Activated CD4-positive, alpha-beta T cell treated with anti-CD3 and anti-CD28 coated beads, Interleukin-2, amount 50 U/mL, for 4 hours (primary cell): Measurements from ENCODE around the gene PRKD2.

ENCODE experiments used
- DNase-seq, 2 experiments: peaks; one replicate each; pipeline ENCODE4 v3.0.0-alpha.2; 2020

Gene PRKD2

DNA sequence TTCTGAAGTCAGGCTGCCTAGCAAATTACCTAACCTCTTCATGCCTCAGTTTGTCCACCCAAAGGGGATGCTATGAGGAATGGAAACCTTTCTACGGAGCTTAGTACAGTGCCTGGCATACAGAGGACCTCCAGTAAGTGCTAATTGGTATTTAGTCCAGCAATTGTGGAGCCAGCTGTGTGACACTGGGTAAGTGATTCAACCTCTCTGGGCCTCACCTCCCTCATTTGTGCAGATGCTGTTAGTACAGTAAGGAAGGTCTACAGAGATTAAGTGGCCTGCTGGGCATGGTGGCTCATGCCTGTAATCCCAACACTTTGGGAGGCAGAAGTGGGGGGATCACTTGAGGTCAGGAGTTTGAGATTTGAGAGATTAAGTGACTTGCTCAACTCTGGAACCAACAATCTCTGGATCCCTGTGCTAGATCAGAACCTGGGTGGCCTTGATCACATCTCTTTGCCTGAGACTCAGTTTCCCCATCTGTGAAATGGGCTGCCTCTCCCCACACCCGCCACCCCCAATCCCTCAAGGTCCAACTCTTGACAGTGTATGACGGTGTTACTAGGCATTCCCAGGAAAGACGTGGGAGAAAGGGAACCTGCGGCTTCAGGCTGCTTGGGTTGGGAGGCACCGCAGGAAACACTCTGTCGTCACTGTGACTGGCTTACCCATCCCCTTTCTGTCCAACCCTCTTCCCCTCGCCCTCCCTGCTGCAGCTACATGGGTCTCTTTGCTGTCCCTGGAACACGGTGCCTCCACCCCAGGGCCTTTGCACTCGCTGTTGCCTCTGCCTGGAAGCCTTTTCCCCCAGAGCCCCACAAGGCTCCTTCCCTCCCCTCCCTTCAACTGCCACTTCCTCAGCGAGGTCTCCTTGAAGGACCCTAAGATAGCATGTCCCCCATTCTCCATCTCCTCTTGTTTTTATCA is 18.3 kb downstream of the PRKD2 start:
- no peak for DNase-seq

DNA sequence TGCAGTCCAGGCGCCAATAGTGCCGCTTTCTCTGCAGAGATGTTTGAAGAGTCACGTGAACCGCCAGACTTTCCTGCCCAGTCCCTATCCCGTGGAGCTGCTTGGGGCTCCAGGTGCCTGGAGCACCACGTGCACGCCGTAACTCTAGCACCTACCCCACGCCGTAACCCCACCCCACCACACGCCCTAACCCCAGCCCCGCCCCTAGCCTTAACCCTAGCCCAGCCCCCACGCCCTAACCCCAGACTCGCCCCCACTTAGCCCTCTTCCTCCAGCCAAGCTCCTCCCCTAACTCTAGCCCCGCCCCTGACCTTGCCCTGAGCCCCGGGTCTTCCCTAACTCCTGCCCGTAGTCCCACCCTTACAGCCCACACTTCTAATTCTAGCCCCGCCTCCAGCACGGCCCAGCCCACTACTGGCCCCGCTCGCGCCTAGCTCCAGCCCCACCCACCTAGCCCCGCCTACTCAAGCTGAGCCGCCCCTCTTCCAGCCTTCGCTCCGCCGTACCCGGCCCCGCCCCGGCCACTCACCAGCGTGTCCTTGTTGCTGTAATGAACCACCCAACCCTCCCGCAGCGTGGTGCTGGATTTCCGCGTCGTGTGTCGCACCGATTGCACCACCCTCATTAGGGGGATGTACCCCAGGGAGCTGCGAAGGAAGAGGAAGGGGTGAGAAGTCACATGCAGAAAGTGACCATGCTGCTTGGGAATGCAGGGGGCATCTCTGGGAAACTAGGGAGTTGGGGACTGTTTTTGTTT is 19.5 kb downstream of the PRKD2 start:
- DNase-seq = no peak

DNA sequence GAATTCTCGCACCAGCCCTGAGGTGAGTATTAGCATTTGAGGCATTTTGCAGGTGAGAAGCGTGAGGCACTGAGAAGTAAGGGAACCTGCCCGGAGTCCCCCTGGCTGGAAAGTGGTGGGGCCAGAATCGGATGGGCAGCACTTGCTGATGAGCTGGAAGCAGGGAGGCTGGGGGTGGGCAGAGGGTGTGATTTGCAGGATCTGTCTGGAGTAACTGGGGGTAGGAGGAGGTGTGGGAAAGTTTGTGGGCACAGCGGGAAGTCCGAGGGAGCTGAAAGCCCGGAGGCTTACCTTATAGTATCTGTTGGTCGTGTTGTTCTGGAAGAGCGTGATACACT is 20.1 kb downstream of the PRKD2 start:
- DNase-seq = no peak

DNA sequence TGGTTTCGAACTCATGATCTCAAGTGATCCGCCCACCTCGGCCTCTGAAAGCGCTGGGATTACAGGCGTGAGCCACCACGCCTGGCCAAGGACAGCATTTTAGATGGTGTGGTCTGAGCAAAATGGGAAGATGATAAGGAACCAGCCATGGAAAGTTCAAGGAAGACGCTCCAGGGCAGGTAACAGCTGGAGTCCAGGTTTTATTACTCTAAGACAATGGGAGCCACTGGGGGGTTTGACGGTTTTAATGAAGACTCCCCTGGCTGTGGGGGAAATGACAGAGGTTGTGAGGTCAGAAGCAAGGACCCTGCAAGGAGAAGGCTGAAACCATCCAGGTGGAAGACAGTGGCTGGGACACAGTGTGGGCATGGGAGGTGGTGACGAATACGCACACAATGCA is 20.9 kb downstream of the PRKD2 start:
- DNase-seq = no peak

DNA sequence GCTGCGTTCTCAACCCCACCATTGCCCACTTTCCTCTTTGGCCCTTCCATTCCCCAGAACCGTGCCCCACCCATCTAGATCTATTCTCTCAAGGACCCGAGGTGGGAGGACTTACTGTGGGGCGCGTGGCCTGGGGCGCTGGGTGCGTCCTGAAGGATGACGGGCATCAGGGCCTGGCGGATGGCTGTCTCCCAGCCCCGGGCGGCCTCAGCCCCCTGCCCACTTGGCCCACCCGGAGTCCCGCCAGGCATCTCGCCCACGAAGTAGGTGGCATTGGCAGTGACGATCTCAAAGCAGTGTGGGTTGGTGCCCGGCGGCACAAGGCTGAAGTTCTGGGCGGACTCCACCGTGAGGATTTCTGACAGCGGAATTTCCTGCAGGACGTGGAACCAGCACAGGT is 23.2 kb downstream of the PRKD2 start:
- DNase-seq = no peak

DNA sequence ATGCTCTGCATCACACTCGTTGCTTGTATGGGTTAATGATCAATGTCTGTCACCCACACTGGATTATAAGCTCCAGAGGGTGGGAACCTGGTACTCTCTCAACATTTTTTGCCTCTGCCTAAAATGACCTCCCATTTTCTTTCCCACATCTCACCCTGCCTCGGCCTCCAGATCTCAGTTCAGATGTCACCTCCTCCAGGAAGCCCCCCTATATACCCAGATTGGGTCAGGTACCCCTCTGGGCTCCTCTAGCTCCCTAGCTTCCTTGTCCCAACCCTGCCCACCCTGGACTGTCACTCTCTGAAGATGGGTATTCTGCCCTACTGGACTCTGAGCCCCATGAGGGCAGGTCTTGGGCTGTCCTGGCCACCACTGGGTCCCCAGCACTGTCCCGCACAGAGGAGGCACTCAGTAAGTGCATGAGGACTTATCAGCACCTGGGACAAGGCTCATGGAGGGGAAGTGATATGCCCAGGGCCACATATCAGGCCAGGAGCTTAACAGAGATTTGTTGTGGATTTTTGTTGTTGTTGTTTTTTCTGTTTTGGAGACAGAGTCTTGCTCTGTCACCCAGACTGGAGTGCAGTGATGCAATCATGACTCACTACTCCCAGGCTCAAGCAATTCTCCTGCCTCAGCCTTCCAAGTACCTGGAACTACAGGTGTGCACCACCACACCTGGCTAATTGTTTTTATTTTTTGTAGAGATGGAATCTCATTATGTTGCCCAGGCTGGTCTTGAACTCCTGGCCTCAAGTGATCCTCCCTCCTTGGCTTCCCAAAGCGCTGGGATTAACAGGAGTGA is 23.8 kb downstream of the PRKD2 start:
- no peak for DNase-seq

DNA sequence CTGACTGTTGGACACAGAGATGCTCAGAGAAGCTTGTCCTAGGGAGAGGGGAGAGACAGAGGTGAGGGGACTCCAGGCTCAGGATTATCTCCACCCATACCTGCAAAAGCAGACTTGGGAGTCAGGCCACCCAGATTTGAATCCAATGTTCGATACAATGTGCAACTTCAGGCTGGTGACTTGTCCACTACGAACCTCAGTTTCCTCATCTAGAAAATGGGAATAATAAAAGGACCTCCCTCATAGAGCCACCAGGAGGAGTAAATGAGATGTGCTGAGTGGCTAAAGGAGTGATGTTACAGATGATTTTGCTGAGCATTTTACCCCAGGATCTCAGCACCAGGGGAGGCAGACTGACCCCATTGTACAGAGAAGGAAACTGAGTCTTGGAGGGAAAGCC is 25.0 kb downstream of the PRKD2 start:
- DNase-seq = no peak

DNA sequence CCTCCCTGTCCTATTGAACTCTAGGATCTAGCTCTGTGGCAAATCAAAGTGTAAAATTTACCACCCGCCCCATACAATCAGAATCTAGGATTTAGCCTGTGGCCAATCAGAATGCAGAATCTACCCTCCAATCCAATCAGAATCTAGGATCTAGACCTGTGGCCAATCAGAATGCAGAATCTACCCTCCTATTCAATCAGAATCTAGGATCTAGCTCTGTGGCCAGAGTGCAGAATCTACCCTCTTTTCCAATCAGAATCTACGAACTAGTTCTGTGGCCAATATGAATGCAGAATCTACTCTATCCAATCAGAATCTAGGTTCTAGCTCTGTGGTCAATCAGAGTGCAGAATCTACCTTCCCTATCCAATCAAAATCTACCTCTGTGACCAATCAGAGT is 25.8 kb downstream of the PRKD2 start:
- no peak for DNase-seq

DNA sequence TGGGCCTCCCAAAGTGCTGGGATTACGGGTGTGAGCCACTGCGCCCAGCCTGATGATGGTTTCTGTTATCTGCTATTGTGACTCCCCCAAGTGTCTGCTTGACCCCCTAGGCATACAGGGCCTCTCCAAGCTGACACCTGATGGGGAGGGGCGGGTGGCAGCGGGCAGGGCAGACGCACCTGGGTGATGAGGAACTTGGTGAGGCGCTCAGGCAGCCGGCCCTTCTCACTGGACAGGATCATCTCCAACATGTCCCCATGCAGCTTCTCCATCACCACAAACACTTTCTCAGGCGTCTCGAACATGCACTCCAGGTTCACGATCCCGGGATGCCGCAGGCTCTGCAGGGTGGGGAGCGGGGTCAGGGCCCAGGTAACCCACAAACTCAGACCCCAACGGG is 27.6 kb downstream of the PRKD2 start:
- no peak for DNase-seq

DNA sequence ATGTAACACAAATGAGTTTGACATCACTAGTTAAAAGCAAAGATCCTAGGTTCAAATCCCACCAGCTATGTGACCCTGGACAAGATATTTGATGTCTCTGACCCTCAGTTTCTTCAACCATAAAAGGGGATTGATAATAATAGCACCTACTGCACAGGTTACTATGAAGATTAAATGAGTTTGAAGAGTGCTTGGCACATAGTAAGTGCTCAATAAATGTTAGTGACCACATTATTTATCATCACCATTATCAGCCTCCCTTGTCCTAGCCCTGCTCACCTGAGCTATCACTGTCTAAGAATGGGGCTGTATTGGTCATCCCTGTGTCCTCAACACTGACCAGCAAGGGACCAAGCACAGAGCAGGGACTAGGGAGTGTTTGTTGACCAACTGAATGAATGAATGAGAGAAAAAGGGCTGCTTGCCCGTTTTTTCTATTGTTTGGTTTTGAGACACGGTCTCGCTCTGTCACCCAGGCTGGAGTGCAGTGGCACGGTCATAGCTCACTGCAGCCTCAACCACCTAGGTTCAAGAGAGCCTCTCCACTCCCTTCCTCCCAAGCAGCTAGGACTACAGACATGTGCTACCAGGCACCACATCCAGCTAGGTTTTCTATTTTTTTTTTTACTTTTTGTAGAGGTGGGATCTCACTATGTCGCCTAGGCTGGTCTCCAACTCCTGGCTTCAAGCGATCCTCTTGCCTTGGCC is 29.3 kb downstream of the PRKD2 start:
- no peak for DNase-seq

DNA sequence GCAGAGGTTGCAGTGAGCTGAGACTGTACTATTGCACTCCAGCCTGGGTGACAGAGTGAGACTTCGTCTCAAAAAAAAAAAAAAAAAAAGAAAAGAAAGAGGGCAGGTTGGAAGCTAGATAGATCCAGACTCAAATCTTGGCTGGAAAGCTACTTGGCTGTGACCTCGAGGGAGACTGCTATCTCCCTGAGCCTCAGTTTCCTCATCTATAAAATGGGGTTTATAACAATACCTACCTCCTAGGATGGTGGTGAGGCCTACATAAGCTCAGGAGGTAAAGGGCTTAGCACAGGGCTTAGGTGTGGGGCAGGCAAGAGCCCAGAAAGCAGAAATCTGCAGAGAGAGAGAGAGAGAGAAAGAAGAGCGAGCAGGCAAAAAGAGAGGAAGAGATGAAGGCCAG is 31.7 kb downstream of the PRKD2 start:
- DNase-seq = no peak

DNA sequence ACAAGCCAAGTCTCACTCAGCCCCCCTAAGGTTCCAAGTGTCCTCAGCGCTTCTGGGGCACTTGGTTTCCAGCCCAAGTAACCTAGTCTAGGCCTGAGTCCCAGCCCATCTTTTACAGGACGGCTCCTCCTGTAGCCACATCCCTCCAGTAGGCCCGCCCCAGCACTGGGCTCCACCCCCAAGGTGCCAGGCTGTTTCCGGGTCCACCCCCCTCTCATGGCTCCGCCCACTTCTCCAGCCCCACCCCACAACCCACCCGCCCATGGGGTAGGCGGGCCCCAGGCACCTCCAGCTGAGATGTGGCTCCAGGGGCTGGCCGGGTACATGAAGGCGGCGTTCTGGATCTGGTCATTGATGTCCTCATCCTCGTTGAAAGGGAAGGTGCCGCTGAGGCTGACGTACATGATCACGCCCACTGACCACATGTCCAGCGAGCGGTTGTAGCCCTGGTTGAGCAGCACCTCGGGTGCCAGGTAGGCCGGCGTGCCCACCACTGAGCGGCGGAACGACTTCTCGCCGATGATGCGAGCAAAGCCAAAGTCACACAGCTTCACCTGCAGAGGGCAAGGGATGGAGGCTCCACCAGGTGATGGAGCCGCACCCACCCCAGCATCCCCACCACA is 38.7 kb downstream of the PRKD2 start:
- peak; percentile 40 to 44 for DNase-seq

DNA sequence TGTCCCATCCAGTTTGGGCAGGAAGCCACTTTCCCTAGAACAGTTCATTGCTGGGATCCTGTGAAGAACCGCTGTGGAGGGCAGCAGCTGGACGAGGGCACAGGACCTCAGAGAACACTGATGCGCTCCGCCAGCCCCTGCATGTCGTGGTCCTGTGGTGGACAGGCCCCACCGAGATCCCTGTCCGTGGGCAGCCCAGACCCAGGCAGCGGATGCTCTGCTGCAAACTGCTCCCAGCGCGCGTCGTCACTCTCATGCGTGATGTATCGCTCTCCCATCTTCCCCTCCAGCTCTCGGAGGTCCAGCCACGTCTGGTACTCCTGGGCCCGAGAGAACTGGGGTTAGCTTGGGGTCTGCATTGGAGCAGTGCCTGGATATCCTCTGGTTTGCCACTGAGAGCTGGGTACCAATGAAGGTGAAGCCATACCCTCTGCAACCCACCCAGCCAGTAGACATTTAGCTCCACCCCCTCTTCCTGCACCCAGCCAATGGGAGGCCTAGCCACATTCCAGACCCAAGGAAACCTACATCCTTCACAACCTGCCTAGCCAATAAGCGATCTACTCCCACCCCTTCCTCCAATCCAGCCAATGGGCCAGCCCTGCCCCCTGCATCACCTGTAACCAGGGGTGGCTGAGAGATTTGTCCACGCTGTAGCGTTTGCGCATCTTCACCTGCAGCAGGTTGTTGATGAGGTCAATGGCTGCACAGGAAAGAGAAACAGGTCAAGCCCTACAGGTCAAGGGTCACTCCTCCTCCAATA is 42.3 kb downstream of the PRKD2 start:
- DNase-seq = no peak

DNA sequence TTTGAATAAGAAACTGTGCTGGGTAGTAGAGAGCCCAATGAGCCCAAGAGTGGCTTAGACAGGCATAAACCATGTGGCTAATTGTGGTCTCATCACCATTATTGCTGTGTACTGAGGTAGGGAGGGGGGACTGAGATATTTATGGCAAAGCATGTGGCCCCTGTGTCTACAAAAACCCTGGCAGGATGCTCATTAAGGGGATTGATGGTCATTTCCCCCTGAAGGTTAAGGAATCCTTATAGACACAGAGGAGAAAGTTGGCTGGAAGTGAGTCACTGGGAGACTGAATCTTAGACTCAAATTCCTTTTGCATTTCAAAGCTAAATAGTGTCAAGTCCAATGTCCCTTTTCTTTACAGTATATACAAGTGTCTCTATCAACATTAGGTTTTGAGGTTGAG is 46.1 kb downstream of the PRKD2 start:
- no peak for DNase-seq

DNA sequence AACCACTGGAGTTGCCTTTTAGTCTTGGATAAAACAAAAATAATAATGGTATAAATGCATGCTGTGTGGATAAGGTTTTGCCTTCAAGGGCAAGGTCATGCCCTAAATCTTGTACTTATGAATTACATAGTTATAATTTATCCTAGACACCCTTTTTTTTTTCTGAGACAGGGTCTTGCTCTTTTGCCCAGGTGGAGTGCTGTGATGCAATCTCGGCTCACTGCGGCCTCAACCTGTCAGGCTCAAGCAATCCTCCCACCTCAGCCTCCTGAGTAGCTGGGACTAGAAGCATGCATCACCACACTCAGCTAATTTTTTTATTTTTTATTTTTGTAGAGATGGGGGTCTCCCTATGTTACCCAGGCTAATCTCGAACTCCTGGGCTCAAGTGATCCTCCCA is 48.3 kb downstream of the PRKD2 start:
- DNase-seq = no peak

DNA sequence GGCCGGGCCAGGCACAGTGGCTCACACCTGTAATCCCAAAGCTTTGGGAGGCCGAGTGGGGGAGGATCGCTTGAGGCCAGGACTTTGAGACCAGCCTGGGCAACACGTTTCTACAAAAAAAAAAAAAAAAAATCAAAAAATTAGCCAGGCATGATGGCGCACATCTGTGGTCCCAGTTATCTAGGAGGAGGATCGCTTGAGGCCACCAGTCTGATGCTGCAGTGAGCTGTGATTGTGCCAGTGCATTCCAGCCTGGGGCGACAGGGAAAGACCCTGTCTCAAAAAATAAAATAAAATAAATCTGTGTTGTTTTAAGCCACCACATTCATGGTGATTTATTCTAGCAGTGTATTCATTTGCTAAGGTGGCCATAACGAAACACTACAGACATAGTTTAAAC is 51.8 kb downstream of the PRKD2 start:
- DNase-seq = no peak

DNA sequence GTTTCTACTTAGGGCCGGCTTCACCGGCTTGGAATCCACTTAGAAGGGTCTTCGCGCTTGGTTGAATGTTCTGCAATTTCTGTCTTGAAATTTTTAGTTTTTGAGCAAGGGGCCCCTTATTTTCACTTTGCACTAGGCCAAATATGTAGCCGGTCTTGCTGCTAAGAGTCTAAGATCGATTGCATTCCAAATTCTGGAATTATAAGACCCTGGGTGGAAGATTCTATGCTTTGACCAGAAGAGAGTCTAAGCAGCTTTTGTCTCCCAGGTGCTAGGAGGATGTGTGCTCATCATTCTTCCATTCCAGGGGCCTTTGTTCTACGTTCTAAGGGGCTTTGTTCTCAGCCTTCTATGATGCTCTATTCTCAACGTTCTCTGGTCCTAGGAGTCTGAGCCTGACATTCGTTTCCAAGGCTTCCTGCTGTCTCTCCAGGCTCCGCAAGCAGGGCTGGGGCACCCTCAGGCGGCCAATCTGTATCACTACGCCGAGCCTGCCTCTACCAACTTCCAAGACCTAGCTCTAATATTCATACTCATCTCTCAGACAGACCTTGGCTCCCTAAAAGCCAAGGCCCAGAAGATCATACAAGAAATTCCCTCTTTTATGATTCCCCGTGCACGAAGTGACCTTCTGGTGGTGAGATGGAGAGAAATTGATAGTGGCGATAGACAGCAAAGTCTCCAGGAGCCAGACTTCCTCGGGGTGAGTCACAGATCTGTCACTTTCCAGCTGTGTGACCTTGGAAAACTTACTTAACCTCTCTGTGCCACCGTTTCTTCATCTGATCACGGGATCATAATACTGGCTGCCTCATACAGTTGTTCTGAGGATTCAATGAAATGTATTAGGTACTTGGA is 55.0 kb downstream of the PRKD2 start:
- peak; percentile 71 to 74 for DNase-seq

DNA sequence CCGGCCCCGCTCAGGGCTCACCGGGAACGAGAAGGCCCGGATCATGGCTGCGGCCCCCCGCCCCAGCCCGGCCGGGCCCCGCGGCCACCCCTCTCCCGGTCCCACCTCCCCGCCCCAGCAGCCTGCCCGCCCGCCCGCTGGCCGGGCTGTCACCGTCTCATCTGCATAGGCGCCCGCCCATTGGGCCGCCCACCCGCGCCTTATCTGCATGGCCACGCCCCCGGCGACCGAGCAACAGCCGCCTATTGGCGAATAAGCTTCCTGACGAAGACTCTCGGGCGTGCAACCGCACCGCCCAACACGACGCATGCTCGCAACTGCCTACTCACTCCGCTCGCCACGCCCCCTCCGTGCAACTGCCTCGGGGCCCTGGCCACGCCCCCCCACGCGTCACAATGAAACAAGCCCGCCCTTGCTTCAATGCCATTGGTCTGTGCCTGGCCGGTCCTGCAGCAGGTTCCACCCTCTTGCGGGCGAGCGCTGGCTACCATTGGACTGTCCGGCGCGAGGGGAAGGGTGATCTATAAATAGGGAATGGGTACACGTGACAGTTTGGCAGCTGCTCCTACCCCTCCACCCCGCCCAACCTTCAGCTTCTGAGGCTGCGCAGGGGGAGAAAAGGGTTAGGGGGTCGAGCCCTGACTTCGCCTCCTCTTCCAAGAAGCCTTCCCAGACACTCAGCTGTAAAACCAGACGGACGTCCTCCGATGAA is 55.7 kb downstream of the PRKD2 start, which contains the start of gene DACT3:
DACT3 (minus strand) TSS at position 163 of the 712 bp plus-strand sequence; CDS start at position 45, 118 bp downstream.
- DNase-seq = peak; percentile 100

DNA sequence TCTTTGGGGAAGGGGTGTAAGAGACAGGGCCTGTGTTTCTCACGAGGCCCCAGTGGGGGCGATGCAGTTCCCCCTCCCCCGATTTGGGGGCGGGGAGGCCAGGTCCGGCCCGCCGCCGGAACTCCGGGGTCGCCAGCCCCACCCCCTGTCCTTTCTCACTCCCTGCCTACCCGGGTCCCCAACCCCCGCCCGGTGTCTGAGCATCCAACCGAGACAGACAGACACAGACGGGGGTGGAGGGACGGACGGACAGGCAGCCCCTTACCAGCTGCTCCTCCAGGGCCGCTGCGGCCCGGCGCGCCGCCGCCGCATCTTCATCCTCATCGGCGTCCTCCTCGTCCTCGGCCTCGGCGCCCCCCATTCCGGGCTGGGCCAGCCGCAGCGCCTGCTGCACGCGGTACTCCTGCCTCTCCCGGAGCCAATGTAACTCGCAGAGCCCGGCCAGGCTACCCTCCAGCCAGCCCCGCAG is 56.3 kb downstream of the PRKD2 start:
- DNase-seq = no peak
